MM.1S (cell line): ENCODE measurements around the gene STX16.

Experiments
- EZH2phosphoT487 ChIP-seq: fragments of 300-600 bp; sonication (generic); IDR thresholded peaks from 2 replicates; pipeline ENCODE4 v1.6.1; 2018; ENCODE audit warnings: antibody characterized with exemption, low read length
- TF ChIP-seq, protein P1 (sequence below): fragments of 300-600 bp; sonication (generic); IDR thresholded peaks from 2 replicates; pipeline ENCODE4 v1.5.1; 2016; ENCODE audit warnings: antibody characterized with exemption, low read length, mixed read lengths

- TF ChIP-seq, protein P1, sequence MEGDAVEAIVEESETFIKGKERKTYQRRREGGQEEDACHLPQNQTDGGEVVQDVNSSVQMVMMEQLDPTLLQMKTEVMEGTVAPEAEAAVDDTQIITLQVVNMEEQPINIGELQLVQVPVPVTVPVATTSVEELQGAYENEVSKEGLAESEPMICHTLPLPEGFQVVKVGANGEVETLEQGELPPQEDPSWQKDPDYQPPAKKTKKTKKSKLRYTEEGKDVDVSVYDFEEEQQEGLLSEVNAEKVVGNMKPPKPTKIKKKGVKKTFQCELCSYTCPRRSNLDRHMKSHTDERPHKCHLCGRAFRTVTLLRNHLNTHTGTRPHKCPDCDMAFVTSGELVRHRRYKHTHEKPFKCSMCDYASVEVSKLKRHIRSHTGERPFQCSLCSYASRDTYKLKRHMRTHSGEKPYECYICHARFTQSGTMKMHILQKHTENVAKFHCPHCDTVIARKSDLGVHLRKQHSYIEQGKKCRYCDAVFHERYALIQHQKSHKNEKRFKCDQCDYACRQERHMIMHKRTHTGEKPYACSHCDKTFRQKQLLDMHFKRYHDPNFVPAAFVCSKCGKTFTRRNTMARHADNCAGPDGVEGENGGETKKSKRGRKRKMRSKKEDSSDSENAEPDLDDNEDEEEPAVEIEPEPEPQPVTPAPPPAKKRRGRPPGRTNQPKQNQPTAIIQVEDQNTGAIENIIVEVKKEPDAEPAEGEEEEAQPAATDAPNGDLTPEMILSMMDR = no peak
- no peak for TF ChIP-seq EZH2phosphoT487
These were observed 14.5 kb downstream of the STX16 start for GRCh38 chr20:58665606-58666005.
